Measurements from ENCODE around the gene MAS1L. TPM values are rescaled to one million over a fixed set of nuclear protein-coding genes. Genes with fewer than 3 reads are reported as not detected.

MAS1L gene
- total RNA-seq, 1 experiment from 2014 or later = not detected

GRCh38 chr6:29502181-29502580, 14.4 kb upstream of the MAS1L start:
- no peak overlapping the region for H3K18ac ChIP-seq (ENCODE audit: insufficient read length, low read depth, low read length)
- H3K23me2 ChIP-seq (ENCODE audit: insufficient read length, low read depth, low read length, poor library complexity, severe bottlenecking) = no peaks in the 10 kb centered on the region
- no peak overlapping the region for H4K8ac ChIP-seq (replicated peaks; ENCODE audit: insufficient read length, low read depth, low read length)
- no peaks in the 10 kb centered on the region for H4K20me1 ChIP-seq (ENCODE audit: control insufficient read depth, insufficient read depth, insufficient read length)
- H3K9me3 ChIP-seq (ENCODE audit: control insufficient read depth, low read depth, low read length) = no peaks in the 10 kb centered on the region
- no peak overlapping the region for H2AFZ ChIP-seq (ENCODE audit: low read length)
- no peak for DNase-seq
- H2BK120ac ChIP-seq (ENCODE audit: low read depth, low read length, poor library complexity, severe bottlenecking) = no peak overlapping the region
- H3T11ph ChIP-seq (ENCODE audit: low read length) = no peak overlapping the region
- H3K27me3 ChIP-seq (ENCODE audit: insufficient read depth, low read length) = no peaks in the 10 kb centered on the region
- no peak overlapping the region for H3K4me2 ChIP-seq (ENCODE audit: insufficient read depth, insufficient read length, low read length)
- Mint-ChIP-seq H3K36me3 (ENCODE audit: insufficient read depth in 1 of 3, low read depth in 3 of 3) (no peaks in the 10 kb centered on the region), H3K4me3 (no peak overlapping the region), H3K9me3 (no peaks in the 10 kb centered on the region; a peak in 1 of 5 replicates), H3K27me3 (ENCODE audit: low read depth) (peaks cover 6% of the 10 kb centered on the region), H3K27ac (no peak overlapping the region), H3K4me1 (no peaks in the 10 kb centered on the region)
- H4K5ac ChIP-seq (ENCODE audit: insufficient read length, low read depth, low read length) = no peak overlapping the region
- no peak overlapping the region for H3K9ac ChIP-seq (ENCODE audit: extremely low read depth, insufficient read length, low read length)
- no peak overlapping the region for H3K23ac ChIP-seq (ENCODE audit: insufficient read length, low read depth, low read length)
- H2BK12ac ChIP-seq (ENCODE audit: insufficient read length, low read depth, low read length) = no peak overlapping the region
- no peak overlapping the region for H3K56ac ChIP-seq (ENCODE audit: insufficient read length, low read depth, low read length)
- WGBS (ENCODE audit: extremely low coverage, insufficient read length, low lambda C conversion rate) = no CpG with 5 or more reads among the region's 3 CpGs
- H3K79me2 ChIP-seq (ENCODE audit: insufficient read depth, low read length) = no peaks in the 10 kb centered on the region
- H2BK5ac ChIP-seq (ENCODE audit: insufficient read length, low read length) = no peak overlapping the region
- H3K27ac ChIP-seq (ENCODE audit: insufficient read length, low read depth, low read length) = no peak overlapping the region
- no peaks in the 10 kb centered on the region for H3K79me1 ChIP-seq (ENCODE audit: insufficient read depth, low read depth, low read length, poor library complexity, severe bottlenecking)
- no peaks in the 10 kb centered on the region for H3K4me1 ChIP-seq (ENCODE audit: insufficient read depth, low read length)
- no peak overlapping the region for H3K14ac ChIP-seq (ENCODE audit: insufficient read depth, low read length)
- H3K4ac ChIP-seq (ENCODE audit: low read depth, low read length) = no peak overlapping the region
- H2BK15ac ChIP-seq (ENCODE audit: low read depth, low read length) = no peak overlapping the region
- no peak for TF ChIP-seq CTCF (conservative IDR thresholded peaks at IDR 0.05)
- H2BK20ac ChIP-seq (ENCODE audit: low read depth, low read length, poor library complexity, severe bottlenecking) = no peak overlapping the region
- H2AK5ac ChIP-seq (ENCODE audit: insufficient read length, low read length) = no peak overlapping the region
- no peak overlapping the region for H4K91ac ChIP-seq (ENCODE audit: insufficient read length, low read depth, low read length)
